Stimulated activated CD8-positive, alpha-beta memory T cell treated with anti-CD3 and anti-CD28 coated beads, Interleukin-4, amount 100 ng/mL, for 48 hours (primary cell): ENCODE data around the gene SLC41A3.
A peak's percentile ranks its signal among the peaks of the same experiment; 100 is the strongest.

Experiments used
- DNase-seq: peaks from one replicate; pipeline ENCODE4 v3.0.0-alpha.2; 2020

Gene SLC41A3

GRCh38 chr3:126119008-126119675, 35.2 kb upstream of the SLC41A3 start:
- no peak for DNase-seq

DNA sequence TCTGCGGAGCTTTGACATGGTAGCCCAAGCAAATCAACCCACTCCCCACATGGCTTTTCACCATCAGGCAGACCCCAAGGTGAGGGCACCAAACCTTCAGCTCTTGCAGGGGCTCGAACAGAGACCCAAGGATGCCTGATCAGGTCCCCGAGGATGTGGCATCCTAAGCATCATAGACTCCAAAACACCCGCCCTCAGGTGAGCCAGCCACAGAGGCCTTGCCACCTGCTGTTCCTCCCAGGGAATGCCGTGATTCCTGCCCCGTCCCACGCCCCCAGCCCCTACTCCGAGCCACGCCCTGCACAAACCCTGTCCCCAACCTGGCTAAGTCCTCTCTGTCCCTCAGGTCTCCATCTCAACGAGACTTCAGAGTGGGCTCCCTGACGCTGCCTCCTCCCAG, 34.7 kb upstream of the SLC41A3 start:
- peak; percentile 2 for DNase-seq

DNA sequence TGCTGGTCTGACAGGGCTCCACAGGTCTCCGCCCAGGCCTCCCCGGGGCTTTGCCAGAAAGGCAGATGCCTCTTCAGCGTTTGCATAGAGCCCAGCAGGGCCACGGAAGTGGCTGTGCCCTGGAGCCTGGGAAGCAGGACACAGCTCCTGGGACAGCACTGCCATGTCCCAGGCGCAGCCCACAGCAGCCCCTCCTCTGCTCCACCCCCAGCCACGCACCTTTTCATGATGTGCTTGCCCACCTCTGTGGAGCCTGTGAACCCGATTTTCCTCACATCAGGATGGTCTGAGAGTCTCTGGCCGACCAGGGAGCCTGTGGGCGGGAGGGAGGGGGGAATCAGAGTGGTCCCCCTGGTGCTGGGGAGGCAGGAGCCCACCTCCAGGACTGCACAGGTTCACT, 33.9 kb upstream of the SLC41A3 start:
- DNase-seq = peak; percentile 13

GRCh38 chr3:126117212-126117611, 33.3 kb upstream of the SLC41A3 start:
- peak; percentile 1 for DNase-seq

DNA sequence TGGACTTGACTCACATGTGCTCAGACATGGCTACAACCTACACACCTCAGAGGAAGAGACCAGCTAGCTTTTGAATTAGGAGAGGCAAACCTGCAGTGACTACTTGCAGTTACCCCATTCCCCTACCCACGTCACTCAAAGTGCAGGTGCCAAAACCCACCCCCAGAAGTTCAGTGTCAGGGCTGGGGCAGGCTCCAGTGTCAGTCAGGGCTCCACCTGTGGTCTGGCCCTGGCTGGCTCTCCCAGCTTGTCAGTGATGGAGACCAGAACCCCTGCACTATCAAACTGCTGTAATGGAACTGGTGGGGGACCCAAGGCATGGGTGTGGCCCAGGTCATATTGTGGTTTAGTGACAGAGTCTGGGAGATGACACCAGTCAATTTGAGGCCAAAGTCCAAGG, 32.6 kb upstream of the SLC41A3 start:
- DNase-seq = peak; percentile 5

DNA sequence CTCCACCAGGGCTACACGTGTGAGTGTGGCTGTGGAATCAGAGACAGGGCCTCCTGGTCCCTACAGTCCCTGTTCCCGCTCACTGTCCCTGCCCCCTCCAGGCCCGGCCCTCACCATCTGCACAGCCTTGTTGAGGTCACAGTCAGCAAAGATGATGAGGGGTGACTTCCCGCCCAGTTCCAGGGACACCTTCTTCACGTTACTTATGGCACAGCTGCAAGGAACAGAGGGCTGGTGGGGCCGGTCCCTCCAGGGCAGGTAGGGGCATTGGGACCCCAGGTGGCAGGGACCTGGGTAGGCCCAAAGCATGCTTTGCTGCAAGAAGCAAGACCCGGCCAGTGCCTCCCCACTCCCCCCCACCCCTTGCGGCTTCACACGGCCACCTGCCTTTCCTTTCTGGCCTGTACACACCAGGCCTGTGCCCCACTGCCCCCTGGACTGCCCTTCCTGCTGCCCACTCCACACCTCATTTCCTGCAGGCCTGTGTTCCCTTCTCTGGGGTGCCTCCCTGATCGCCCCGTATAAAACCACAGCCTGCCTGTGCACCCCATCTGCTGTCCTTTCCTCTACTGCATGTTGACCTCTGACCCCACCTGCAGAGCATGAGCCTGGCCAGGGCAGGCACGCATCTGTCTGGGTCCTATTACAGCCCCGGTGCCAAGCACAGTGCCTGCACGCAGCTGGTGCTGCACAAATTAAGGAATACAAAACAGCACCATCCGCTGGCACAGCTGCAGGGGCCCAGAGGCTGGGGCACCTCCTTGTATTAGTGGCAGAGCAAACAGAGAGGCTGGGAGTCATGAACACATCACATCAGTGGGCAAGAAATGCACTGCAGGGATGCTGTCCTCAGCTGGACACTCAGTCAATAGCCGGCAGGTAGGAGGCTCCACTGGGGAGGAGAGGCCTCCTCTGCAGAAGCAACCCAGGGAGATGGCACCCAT, 30.8 kb upstream of the SLC41A3 start:
- no peak for DNase-seq

- no peak for DNase-seq
Observed at GRCh38 chr3:126113733-126114442, 30.0 kb upstream of the SLC41A3 start.

- no peak for DNase-seq
Observed at GRCh38 chr3:126113238-126113555, 29.3 kb upstream of the SLC41A3 start.

DNA sequence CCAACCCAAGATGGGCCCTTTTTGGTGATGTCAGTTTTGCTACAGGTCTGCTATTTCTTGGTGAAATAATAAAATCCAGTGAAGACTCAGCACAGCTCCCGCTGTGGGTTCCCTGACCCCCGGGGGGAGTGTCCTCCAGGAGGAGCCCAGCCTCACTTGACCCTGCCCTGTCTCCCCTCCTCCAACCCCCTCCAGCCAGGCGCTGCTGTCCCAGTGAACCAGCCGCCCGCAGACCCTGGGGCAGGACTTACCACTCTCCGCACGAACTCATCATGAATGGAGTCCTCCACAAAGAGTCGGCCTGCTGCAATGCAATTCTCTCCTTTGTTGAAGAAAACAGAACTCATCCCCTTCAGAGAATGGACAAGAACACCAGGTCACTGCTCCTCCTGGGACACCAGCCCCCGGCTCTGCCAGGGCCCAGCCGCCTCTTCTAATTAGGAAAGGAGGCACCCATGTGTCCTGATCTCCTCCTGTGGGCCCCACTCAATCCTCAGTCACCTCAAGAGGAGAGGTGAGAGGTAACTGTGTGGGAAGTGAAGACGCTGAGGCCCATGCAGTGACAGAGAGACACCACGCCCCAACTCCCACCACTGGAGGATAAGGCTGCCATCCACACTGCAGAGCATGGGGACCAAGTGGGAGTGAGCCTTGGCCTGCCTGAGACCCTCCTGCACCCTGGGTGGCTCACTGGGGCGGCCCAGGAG, 28.8 kb upstream of the SLC41A3 start:
- no peak for DNase-seq

DNA sequence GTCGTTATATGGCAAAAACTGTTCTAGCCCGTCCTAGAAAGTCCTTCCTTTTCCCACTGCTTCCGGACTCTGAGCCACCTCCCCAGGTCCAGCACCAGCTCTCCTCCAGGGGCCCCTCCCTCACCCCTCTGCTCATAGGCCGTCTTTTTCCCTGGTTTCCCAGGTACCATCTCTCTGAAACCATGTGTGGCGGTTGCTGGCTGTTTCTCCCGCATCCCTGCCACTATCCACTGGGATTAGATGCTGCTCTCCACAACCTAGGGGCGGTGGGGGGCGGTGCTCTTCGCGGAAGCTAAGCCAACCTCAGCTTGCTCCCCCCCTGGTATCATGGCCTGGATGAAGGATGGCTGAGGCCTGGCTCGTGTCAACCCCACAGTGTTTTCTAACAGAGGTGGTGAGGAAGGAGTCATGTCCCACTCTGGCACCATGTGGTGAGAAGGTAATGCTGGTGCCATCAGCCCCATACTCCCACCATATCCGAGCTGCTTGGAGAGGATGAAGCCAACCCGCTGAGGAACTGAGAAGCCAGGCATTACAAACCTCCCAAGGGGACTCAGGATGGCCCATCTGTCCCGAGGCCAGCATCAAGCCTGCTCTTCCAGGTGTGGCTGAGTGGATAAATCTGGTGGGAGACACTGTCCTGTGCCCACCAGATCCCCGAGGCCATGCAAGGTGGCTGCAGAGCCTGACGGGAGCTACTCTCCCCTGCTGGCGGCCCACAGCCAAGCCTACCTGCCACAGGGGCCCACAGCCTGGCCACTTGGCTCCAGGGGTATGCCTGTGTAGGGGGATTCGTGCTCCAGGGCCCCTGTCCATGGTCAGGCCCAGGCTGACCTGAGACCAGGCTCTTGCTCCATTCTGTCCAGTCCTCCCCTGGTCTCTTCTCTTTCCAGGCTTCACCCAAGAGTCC, 27.9 kb upstream of the SLC41A3 start:
- DNase-seq = no peak

DNA sequence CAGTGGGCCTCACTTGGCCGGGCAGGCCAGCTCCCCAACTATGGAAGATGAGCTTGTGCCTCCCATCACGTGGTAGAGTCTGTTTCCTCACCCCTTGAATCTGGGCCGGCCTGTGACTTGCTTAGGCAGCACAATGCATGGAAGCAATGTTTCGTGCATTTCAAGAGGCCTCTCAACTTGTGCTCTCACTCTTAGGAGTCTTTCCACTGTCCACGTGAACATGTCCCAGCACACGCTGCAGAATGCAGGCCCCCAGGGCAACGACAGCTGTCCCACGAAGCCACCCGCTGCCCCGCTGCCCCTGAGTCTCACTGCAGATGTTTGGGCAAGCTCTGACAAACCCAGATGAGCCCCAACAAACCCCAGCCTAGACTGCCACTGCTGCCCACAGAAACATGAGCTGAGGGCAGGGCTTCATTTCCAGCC, 27.2 kb upstream of the SLC41A3 start:
- DNase-seq = no peak

- DNase-seq = no peak
Observed at GRCh38 chr3:126110431-126111125, 26.7 kb upstream of the SLC41A3 start.

GRCh38 chr3:126109880-126110235, 25.9 kb upstream of the SLC41A3 start:
- no peak for DNase-seq

- no peak for DNase-seq
Observed at GRCh38 chr3:126109146-126109879, 25.4 kb upstream of the SLC41A3 start.

DNA sequence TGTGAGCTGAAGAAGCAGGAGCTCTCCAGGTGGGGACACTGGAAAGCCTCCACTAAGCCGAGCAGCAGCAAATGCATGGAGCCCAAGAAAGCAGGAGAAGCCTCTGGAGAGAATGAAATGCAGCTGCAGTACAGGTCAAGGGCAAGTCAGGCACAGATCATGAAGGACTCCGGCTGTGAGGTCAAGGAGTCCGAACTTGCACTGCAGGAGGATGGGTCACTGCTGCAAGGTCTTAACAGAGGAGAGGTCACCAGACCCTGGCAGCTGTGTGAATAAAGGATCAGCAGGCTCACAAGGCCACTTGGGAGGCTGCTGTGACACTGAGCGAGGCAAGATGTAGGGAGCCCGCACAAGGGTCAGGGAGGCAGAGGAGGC, 24.7 kb upstream of the SLC41A3 start:
- no peak for DNase-seq

- no peak for DNase-seq
Observed at GRCh38 chr3:126107957-126108675, 24.2 kb upstream of the SLC41A3 start.

DNA sequence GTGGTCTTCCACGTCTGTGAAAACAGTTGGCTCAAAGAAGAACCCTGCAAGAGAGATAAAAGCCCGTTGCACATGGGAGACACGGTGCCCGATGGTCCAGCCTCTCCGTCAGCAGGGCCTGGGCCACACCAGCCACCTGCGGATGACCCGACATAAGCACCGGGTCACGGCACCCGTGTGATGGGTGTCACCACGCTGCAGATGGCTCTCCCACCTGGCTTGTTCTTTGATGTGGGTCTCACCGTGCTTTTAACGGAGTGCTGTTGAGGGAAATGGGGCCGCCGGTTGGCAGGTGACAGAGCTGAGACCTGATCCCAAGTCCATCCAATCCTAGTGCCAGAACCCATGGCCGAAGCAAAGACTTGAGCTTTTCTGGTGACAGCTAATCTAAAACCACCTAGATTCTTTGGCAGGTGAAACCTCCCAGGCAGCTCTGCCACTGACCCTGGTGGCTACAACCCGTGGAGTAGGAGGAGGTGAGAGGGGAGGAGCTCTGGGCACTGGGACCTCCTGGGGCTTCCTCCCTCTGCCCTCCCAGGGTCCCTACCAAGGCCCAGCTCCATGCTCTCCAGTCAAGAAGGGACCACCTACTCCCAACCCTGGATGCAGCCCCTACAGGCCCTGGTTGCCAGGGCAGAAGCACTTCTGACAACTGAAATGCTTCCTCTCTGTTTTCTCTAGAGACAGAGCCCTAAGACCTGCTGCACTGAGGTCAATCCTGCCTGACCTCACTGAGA, 23.4 kb upstream of the SLC41A3 start:
- DNase-seq = no peak

DNA sequence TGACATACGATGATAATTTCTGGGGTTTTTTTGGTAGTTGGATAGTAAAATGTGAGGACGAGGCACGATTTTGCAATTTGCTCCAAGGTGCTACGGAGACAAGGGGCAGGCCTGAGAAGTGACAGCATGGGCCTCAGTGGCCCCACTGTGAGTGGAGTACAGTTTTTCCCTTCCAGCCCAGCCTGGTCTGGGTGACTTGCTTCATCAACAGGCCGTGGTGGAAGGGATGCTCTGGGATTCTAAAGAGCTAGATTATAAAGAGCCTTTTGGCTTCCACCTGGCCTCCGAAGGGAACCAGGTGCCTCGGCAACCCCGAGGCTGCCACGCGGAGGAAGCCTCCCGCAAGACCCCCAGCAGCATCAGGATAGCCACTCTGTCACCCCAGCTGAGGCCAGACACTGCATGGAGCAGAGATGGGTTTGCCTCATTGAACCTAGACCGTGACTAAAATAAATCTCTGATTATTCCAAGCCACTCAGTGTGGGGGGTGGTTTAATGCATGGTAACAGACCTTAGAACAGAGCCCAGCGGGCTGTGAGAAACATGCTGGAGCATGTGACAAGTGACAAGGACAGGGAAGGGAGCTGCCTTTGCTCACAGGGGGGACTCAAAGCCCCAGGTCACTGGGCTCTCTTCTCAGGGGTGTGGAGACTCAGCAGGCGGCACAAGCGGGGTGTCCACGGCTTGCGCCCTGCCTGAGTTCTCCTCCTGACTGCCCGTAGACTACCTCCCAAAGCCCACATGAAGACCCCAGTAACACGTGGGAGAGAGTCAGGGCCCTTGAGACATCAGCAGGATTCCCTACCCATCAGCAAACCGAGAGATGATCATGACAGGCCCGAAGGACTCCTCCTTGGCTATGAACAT, 22.6 kb upstream of the SLC41A3 start:
- DNase-seq = no peak
